Measurements from ENCODE around the gene MDM4.

DNA sequence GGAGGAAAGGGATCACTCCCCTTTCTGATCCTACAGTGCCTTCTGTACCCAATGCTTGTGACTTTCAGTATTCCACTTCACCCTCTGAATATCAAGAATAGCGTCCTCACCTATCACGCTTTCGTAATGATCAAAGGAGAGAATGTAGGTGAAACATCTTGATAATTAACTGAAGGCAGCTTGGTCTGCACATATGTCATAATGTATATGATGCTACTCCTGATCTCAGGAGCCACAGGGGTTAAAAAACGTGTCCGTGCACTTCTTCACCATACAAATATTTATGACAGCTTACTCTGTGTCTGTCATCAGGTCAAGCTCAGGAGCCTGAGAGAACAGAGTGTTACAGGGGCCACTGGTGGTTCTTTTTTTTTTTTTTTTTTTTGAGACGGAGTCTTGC is 20.4 kb upstream of the MDM4 start:
- TF ChIP-seq, protein P1, sequence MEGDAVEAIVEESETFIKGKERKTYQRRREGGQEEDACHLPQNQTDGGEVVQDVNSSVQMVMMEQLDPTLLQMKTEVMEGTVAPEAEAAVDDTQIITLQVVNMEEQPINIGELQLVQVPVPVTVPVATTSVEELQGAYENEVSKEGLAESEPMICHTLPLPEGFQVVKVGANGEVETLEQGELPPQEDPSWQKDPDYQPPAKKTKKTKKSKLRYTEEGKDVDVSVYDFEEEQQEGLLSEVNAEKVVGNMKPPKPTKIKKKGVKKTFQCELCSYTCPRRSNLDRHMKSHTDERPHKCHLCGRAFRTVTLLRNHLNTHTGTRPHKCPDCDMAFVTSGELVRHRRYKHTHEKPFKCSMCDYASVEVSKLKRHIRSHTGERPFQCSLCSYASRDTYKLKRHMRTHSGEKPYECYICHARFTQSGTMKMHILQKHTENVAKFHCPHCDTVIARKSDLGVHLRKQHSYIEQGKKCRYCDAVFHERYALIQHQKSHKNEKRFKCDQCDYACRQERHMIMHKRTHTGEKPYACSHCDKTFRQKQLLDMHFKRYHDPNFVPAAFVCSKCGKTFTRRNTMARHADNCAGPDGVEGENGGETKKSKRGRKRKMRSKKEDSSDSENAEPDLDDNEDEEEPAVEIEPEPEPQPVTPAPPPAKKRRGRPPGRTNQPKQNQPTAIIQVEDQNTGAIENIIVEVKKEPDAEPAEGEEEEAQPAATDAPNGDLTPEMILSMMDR (IDR thresholded peaks at IDR 0.05; ENCODE audit: extremely low read depth in 1 of 2, insufficient read depth in 1 of 2, low read depth in 1 of 2, low read length in 2 of 2) = no peak
- TF ChIP-seq POLR2AphosphoS5 (IDR thresholded peaks at IDR 0.05; ENCODE audit: insufficient read depth, low read depth, low read length) = no peak
- TF ChIP-seq POLR2A (IDR thresholded peaks at IDR 0.05; ENCODE audit: low read depth, low read length) = no peak
- TF ChIP-seq, protein P2, sequence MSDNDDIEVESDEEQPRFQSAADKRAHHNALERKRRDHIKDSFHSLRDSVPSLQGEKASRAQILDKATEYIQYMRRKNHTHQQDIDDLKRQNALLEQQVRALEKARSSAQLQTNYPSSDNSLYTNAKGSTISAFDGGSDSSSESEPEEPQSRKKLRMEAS (IDR thresholded peaks at IDR 0.05; ENCODE audit: insufficient read depth, insufficient read length) = no peak

Data from endothelial cell of umbilical vein (primary cell).